Adipocyte (in vitro differentiated cells): ENCODE measurements around the gene TSPYL1.

Source experiments
- DNase-seq: peaks from one replicate; pipeline ENCODE4 v3.0.0-alpha.2; 2015; ENCODE audit warnings: low read depth
- H3K27me3 ChIP-seq: replicated peaks from 2 replicates; pipeline ENCODE4 v1.7.0; 2013; ENCODE audit warnings: mild to moderate bottlenecking, low read length, moderate library complexity; ENCODE audit not compliant: control insufficient read depth, insufficient read depth
- H3K36me3 ChIP-seq: 2 replicates; pipeline ENCODE4 v1.7.0; 2013; ENCODE audit warnings: low read length, mild to moderate bottlenecking, moderate library complexity; ENCODE audit not compliant: control insufficient read depth, insufficient read depth, severe bottlenecking
- H3K4me1 ChIP-seq: 2 replicates; pipeline ENCODE4 v1.7.0; 2013; ENCODE audit warnings: mild to moderate bottlenecking, low read length, moderate library complexity; ENCODE audit not compliant: control insufficient read depth, insufficient read depth
- H3K4me3 ChIP-seq: 2 replicates; pipeline ENCODE4 v1.7.0; 2013; ENCODE audit warnings: mild to moderate bottlenecking, low read length, moderate library complexity
- H3K9ac ChIP-seq: 2 replicates; pipeline ENCODE4 v1.7.0; 2013; ENCODE audit warnings: mild to moderate bottlenecking, low read length, moderate library complexity
- H3K9me3 ChIP-seq: 2 replicates; pipeline ENCODE4 v1.7.0; 2013; ENCODE audit warnings: mild to moderate bottlenecking, low read length, moderate library complexity; ENCODE audit not compliant: control insufficient read depth

Gene TSPYL1

GRCh38 chr6:116239256-116239655 is 40.5 kb downstream of the TSPYL1 start:
- Histone ChIP-seq H3K9ac (no peak overlapping the region), H3K27me3 (no peaks in the 10 kb centered on the region), H3K4me1 (no peaks in the 10 kb centered on the region), H3K36me3 (peaks cover 13% of the 10 kb centered on the region), H3K9me3 (no peaks in the 10 kb centered on the region), H3K4me3 (no peak overlapping the region)
- no peak for DNase-seq

GRCh38 chr6:116238083-116238482 is 41.6 kb downstream of the TSPYL1 start:
- H3K36me3 ChIP-seq = peaks cover 11% of the 10 kb centered on the region
- no peak overlapping the region for H3K4me3 ChIP-seq
- no peaks in the 10 kb centered on the region for H3K4me1 ChIP-seq
- H3K9me3 ChIP-seq = no peaks in the 10 kb centered on the region
- no peaks in the 10 kb centered on the region for H3K27me3 ChIP-seq
- no peak overlapping the region for H3K9ac ChIP-seq
- peak; percentile 36 for DNase-seq

- Histone ChIP-seq H3K36me3 (peaks cover 7% of the 10 kb centered on the region), H3K4me3 (no peak overlapping the region), H3K27me3 (no peaks in the 10 kb centered on the region), H3K4me1 (no peaks in the 10 kb centered on the region), H3K9me3 (no peaks in the 10 kb centered on the region), H3K9ac (no peak overlapping the region)
- no peak for DNase-seq
Observed at GRCh38 chr6:116234689-116235088, 45.0 kb downstream of the TSPYL1 start.

- Histone ChIP-seq H3K27me3 (no peaks in the 10 kb centered on the region), H3K9ac (peak overlapping the region; percentile 56), H3K4me3 (peak overlapping the region; percentile 77), H3K9me3 (no peaks in the 10 kb centered on the region), H3K36me3 (no peaks in the 10 kb centered on the region), H3K4me1 (no peaks in the 10 kb centered on the region)
- DNase-seq = peak; percentile 95
Observed at GRCh38 chr6:116229287-116229913, 50.3 kb downstream of the TSPYL1 start.
